Measurements from ENCODE around the gene TDRD12. TPM values are rescaled to one million over a fixed set of nuclear protein-coding genes. Genes with fewer than 3 reads are reported as not detected.

TDRD12 gene
- total and polyA plus RNA-seq, 5 donors, result 0.06 to 1.0 (median 0.13) TPM; not detected in 1

Other genes with a start within 250 kb of the TDRD12 start
- 100 to 1,000 TPM; 113 to 122 (median 116) TPM for gene PDCD5, start 138.6 kb upstream of the TDRD12 start, total RNA-seq
- 254 TPM for gene PDCD5, start 138.6 kb upstream of the TDRD12 start, polyA plus RNA-seq
- 10 to 100 TPM; 16.0 to 27.9 (median 23.0) TPM for gene ANKRD27, start 44.6 kb upstream of the TDRD12 start, total RNA-seq
- 8.4 TPM for gene ANKRD27, start 44.6 kb upstream of the TDRD12 start, polyA plus RNA-seq
- 1 to 10 TPM; 1.7 to 6.6 (median 3.8) TPM for gene RGS9BP, start 43.9 kb upstream of the TDRD12 start, total RNA-seq
- gene RGS9BP, start 43.9 kb upstream of the TDRD12 start, polyA plus RNA-seq, result 1.2 TPM
- gene NUDT19, start 27.9 kb upstream of the TDRD12 start, total RNA-seq, result 10 to 100 TPM in 3 of 4 donors, 1 to 10 TPM in 1; 9.3 to 16.9 (median 14.0) TPM
- 12.3 TPM for gene NUDT19, start 27.9 kb upstream of the TDRD12 start, polyA plus RNA-seq
- under 1 TPM in 1 of 4 donors, not detected in 3; 0.18 TPM for gene SLC7A9, start 150.0 kb downstream of the TDRD12 start, total RNA-seq
- 0.18 TPM for gene SLC7A9, start 150.0 kb downstream of the TDRD12 start, polyA plus RNA-seq

All from right cardiac atrium (tissue), 5 donors.